CD4-positive, alpha-beta T cell treated with Interleukin-1 beta for 1 hour (primary cell): ENCODE data around the gene BTC.
"Not testable (repeated sequence)": the region's sequence is repeated elsewhere in the genome, so short reads cannot be mapped to it uniquely, and the experiment has no call there.

ENCODE experiments used
- DNase-seq, 2 donors: peaks; one replicate each; pipeline ENCODE4 v3.0.0-alpha.2; 2020 to 2022

BTC gene

GRCh38 chr4:74794382-74795010 is at the start of gene BTC:
Gene BTC, minus strand, starts transcription at chr4:74794523. Its CDS starts 198 bp downstream, at chr4:74794325.
- no peak for DNase-seq

- no peak for DNase-seq
Observed at GRCh38 chr4:74840936-74841509, 46.7 kb upstream of the BTC start.

- DNase-seq = no peak
Observed at GRCh38 chr4:74838746-74839370, 44.5 kb upstream of the BTC start.

GRCh38 chr4:74830928-74831327 is 36.6 kb upstream of the BTC start:
- DNase-seq = no peak

- DNase-seq = no peak
Observed at GRCh38 chr4:74823194-74823593, 28.9 kb upstream of the BTC start.

GRCh38 chr4:74822603-74823002 is 28.3 kb upstream of the BTC start:
- no peak for DNase-seq

- DNase-seq = no peak
Observed at GRCh38 chr4:74821541-74821940, 27.2 kb upstream of the BTC start.

- no peak for DNase-seq
Observed at GRCh38 chr4:74814052-74814451, 19.7 kb upstream of the BTC start.

- DNase-seq = not testable (repeated sequence)
Observed at GRCh38 chr4:74812056-74812455, 17.7 kb upstream of the BTC start.

- DNase-seq = no peak
Observed at GRCh38 chr4:74805601-74806000, 11.3 kb upstream of the BTC start.

GRCh38 chr4:74800310-74800709 is 6.0 kb upstream of the BTC start:
- no peak for DNase-seq

GRCh38 chr4:74796631-74797030 is 2.3 kb upstream of the BTC start:
- DNase-seq = no peak

GRCh38 chr4:74793757-74794381 is 454 bp downstream of the BTC start:
- no peak for DNase-seq

GRCh38 chr4:74790652-74791051 is 3.7 kb downstream of the BTC start:
- DNase-seq = no peak

- DNase-seq = no peak
Observed at GRCh38 chr4:74789518-74789917, 4.8 kb downstream of the BTC start.

GRCh38 chr4:74777531-74777930 is 16.8 kb downstream of the BTC start:
- no peak for DNase-seq

- no peak for DNase-seq
Observed at GRCh38 chr4:74772783-74773182, 21.5 kb downstream of the BTC start.

GRCh38 chr4:74772106-74772505 is 22.2 kb downstream of the BTC start:
- DNase-seq = no peak

- no peak for DNase-seq
Observed at GRCh38 chr4:74770226-74770910, 24.0 kb downstream of the BTC start.

- no peak for DNase-seq
Observed at GRCh38 chr4:74768857-74769525, 25.3 kb downstream of the BTC start.

- DNase-seq = no peak
Observed at GRCh38 chr4:74764119-74764518, 30.2 kb downstream of the BTC start.

- no peak for DNase-seq
Observed at GRCh38 chr4:74758551-74759145, 35.7 kb downstream of the BTC start.

GRCh38 chr4:74757136-74757535 is 37.2 kb downstream of the BTC start:
- DNase-seq = no peak
